NCI-H2029 (cell line): Measurements from ENCODE around the gene TNNT3.
A peak's percentile ranks its signal among the peaks of the same experiment; 100 is the strongest.
"Not testable (repeated sequence)": the region's sequence is repeated elsewhere in the genome, so short reads cannot be mapped to it uniquely, and the experiment has no call there.

Experiments used
- DNase-seq: peaks from one replicate; lab custom pipeline; 2025; lab: John Stamatoyannopoulos, UW

Gene TNNT3

GRCh38 chr11:1881442-1882264, 37.9 kb upstream of the TNNT3 start:
- no peak for DNase-seq

GRCh38 chr11:1882265-1883238, 37.0 kb upstream of the TNNT3 start:
- peak; percentile 35 for DNase-seq

GRCh38 chr11:1883346-1884302, 35.9 kb upstream of the TNNT3 start:
- no peak for DNase-seq

GRCh38 chr11:1884303-1884700, 35.2 kb upstream of the TNNT3 start:
- DNase-seq = no peak

GRCh38 chr11:1886551-1886950, 33.0 kb upstream of the TNNT3 start:
- DNase-seq = not testable (repeated sequence)

GRCh38 chr11:1887451-1888346, 31.8 kb upstream of the TNNT3 start:
- DNase-seq = no peak

- no peak for DNase-seq
These were observed 31.2 kb upstream of the TNNT3 start for GRCh38 chr11:1888347-1888753.

- no peak for DNase-seq
These were observed 30.7 kb upstream of the TNNT3 start for GRCh38 chr11:1888811-1889210.

- no peak for DNase-seq
These were observed 30.1 kb upstream of the TNNT3 start for GRCh38 chr11:1889224-1889930.

GRCh38 chr11:1889941-1890855, 29.3 kb upstream of the TNNT3 start:
- no peak for DNase-seq

- no peak for DNase-seq
These were observed 28.4 kb upstream of the TNNT3 start for GRCh38 chr11:1890856-1891830.

GRCh38 chr11:1891831-1892115, 27.7 kb upstream of the TNNT3 start, which contains the start of gene PRR33:
Gene PRR33 (minus strand): TSS chr11:1891895. CDS start chr11:1890584, 1,311 bp downstream.
- DNase-seq = no peak

- no peak for DNase-seq
These were observed 27.4 kb upstream of the TNNT3 start for GRCh38 chr11:1892116-1892515.

- DNase-seq = no peak
These were observed 26.9 kb upstream of the TNNT3 start for GRCh38 chr11:1892558-1892957.

GRCh38 chr11:1893581-1894359, 25.7 kb upstream of the TNNT3 start:
- DNase-seq = no peak

- DNase-seq = no peak
These were observed 24.7 kb upstream of the TNNT3 start for GRCh38 chr11:1894759-1895158.

GRCh38 chr11:1896468-1896867, 23.0 kb upstream of the TNNT3 start:
- DNase-seq = no peak
